NCI-H82 treated with DMSO at 0.1 percent for 48 hours (cell line): Measurements from ENCODE around the gene BAHCC1.

Experiments used
- DNase-seq: peaks from one replicate; lab custom pipeline; 2025; ENCODE audit not compliant: unreplicated experiment; lab: John Stamatoyannopoulos, UW

BAHCC1 gene

GRCh38 chr17:81440051-81440471 lies 44.8 kb downstream of the BAHCC1 start:
- DNase-seq = no peak

GRCh38 chr17:81440511-81441244 lies 45.4 kb downstream of the BAHCC1 start:
- peak; percentile 50 for DNase-seq

- no peak for DNase-seq
Observed at GRCh38 chr17:81442791-81443190, 47.5 kb downstream of the BAHCC1 start.

- DNase-seq = no peak
Observed at GRCh38 chr17:81443269-81443668, 48.0 kb downstream of the BAHCC1 start.

GRCh38 chr17:81444610-81445339 lies 49.5 kb downstream of the BAHCC1 start:
- no peak for DNase-seq

GRCh38 chr17:81445642-81446503 lies 50.6 kb downstream of the BAHCC1 start:
- no peak for DNase-seq

- no peak for DNase-seq
Observed at GRCh38 chr17:81447331-81447933, 52.2 kb downstream of the BAHCC1 start.

DNA sequence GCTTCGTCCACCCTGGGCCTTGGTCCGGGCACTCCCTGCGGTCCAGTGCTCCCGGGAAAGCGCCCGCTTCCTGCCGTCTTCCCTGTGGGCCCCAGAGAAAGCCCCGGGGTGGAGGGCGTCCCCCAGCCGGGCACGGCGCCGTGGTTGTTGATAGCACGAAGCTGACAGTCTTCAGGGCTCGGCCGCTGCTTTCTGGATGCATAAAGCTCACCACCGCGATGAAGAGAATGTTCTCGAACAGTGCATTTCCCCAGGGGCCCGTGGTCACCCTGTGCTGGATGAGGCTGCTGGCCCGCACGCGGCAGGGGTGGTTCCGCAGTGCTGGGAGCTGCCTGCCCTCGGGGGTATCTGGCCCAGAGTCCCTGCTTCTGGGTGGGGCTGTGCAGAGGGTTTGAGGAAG lies 53.2 kb downstream of the BAHCC1 start:
- DNase-seq = no peak

DNA sequence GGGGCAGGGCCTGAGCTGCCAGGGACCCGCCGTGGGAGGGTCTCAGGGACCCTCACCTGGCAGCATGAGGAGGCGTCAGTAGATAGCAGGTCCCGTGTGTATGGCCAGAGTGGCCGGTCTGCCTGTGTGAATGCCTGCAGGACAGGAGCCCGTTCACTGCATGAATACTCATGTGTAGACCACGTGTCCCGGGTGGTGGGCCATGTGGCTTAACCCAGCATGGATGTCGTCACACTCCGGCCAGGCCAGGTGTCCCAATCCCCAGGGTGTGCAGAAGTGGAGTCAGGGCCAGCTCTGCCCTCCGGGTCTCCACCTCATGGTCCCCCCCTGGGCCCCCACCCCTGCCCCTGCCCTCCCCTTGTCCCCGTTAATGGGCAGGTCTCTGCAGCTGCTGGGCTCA lies 53.7 kb downstream of the BAHCC1 start:
- DNase-seq = no peak

DNA sequence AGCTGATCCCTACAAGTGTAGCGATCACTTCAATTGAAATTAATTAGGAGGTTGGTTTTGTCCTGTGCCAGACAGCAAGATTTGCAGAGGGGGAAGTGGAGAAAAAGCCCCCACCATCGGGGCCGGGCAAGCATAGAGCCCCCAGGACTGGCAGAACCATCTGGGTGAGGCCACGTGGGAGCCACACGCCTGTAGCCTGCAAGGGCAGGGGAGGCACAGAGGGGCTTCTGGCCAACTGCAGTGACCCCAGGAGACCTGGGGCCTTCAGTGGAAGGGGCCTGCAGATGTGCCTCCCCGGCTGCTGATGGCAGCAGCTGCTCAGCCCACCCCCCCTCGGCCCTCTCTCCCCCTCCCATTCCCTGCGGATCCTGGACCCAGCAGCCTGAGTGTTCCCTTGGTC lies 54.1 kb downstream of the BAHCC1 start:
- DNase-seq = no peak

DNA sequence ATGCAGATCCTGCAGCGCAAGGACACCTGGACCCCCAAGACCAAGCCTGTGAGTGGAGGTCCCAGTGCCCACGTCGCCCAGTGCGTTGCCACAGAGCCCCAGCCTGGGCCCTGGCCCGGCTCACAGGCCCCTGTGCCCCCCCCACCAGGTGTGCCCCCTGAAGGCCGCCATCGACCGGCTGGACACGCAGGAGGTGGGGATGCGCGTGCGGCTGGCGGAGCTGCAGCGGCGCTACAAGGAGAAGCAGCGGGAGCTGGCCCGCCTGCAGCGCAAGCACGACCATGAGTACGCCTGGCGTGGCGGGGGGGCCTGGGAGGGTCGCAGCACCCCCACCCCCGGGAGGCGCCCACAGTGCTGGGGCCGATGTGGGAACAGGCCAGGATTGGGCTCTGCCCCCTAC lies 56.6 kb downstream of the BAHCC1 start:
- DNase-seq = no peak

DNA sequence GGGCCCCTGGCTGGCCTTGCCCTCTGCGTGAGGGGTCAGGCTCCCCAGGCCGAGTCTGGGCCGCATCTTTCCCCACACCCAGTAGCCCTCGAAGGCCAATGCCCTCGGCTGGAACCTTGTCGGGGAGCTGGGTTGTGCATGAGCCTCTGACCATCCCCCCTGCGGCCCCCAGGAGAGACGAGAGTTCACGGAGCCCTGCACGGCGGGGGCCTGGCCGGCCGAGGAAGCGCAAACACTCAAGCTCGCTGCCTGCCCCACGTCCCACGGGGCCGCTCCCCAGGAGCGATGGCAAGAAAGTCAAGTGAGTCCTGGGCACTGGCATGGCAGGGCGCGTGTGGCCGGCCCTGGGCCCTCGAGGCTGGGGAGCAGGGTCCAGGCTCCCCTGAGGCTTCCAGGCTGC lies 57.3 kb downstream of the BAHCC1 start:
- DNase-seq = no peak

DNA sequence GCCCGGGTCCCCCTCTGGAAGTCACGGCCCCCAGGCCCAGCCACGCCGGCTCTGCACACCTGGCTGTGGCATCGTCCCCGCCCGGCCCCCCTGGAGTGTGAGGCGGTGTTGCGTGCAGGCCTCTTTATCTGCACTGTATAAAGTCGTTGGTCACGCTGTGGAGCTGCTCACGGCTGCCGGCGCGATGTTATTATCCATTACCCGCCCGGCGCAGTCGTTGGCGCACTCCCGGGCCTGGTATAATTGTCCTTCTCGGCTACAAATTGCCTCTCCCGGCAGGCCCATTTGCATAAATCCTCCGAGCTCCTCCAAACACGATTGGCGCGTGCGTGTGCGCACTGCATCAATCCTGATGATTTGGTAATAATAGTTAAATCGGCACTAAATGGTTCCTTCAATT lies 57.8 kb downstream of the BAHCC1 start:
- no peak for DNase-seq

DNA sequence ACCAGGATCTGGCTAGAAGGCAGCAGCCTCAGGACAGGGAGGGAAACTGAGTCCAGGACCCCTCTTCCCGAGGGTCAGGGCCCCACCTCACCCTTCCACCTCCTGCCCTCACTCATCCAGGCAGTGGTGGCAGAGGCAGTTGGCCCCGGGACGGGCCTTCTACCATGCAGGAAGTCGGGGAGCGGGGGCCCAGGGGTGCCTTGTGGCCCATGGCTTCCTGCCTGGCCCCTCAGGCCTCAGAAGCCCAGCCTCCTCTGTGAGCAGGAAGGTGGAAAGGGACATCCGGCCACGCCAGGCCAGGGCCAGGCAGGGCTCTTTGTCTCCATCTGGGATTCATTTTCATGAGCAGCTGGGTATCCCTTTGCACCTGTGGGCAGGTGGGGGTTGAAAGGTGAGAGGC lies 58.5 kb downstream of the BAHCC1 start:
- DNase-seq = no peak

GRCh38 chr17:81454473-81454872 lies 59.2 kb downstream of the BAHCC1 start:
- DNase-seq = no peak

DNA sequence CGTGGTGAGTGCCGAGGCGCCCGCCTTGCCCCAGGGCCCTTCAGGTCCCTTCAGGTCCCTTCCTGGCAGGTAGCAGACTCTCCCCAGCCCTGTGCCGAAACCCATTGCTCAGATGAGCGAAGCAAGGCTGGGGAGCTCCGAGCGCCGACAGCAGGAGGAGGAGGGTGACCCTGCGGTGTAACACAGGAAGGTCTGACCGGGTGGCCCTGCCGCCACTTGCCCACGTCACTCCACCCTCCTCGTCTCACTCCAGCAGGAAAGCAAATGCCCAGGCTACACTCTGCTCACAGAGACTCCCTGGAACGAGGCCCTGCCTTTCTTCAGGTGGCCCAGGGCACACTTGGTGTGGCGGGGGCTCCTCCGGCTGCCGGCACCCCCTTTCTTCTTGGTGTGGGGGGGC lies 60.1 kb downstream of the BAHCC1 start:
- no peak for DNase-seq

DNA sequence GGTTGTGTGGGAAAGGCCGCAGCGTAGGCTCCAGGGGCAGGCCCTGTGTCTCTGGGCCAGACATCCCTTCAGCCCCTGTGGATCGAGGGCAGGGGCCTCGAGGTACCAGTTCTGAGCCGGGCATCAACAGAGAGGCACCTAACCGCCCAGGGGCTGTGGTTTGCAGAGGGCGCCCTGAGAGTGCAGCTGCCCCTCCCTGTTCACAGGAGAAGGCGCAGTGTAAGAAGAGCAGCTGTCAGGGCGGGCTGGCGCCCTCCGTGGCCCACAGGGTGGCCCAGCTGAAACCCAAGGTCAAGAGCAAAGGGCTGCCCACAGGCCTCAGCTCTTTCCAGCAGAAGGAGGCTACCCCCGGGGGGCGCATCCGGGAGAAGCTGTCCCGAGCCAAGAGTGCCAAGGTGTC lies 60.8 kb downstream of the BAHCC1 start:
- no peak for DNase-seq

GRCh38 chr17:81456798-81457197 lies 61.5 kb downstream of the BAHCC1 start:
- no peak for DNase-seq

DNA sequence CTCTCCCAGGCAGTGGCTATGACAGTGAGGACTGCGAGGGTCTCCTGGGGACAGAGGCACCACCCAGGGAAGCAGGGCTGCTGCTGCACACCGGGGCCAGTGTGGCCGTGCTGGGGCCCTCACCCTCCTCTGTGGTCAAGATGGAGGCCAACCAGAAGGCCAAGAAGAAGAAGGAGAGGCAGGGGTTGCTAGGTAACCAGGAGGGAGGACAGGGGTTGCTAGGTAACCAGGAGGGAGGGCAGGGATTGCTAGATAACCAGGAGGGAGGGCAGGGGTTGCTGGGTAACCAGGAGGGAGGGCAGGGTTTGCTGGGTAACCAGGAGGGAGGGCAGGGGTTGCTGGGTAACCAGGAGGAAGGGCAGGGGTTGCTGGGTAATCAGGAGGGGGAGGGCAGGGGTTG lies 62.1 kb downstream of the BAHCC1 start:
- no peak for DNase-seq

- no peak for DNase-seq
Observed at GRCh38 chr17:81457917-81458555, 62.8 kb downstream of the BAHCC1 start.

- no peak for DNase-seq
Observed at GRCh38 chr17:81458628-81459027, 63.4 kb downstream of the BAHCC1 start.
